Testis (tissue), 3 donors: ENCODE data around the gene RYR3. TPM values are rescaled to one million over a fixed set of nuclear protein-coding genes. Genes with fewer than 3 reads are reported as not detected.

Experiments used
- DNase-seq: peaks from one replicate; pipeline ENCODE4 v3.0.0-alpha.2; 2019
- H3K27ac ChIP-seq, 2 donors: fragments of 200-600 bp; sonication (generic); one replicate each; pipeline ENCODE4 v1.5.1; 2019
- H3K27me3 ChIP-seq: fragments of 200-600 bp; sonication (generic); one replicate; pipeline ENCODE4 v1.5.1; 2019
- H3K36me3 ChIP-seq: fragments of 200-600 bp; sonication (generic); one replicate; pipeline ENCODE4 v1.5.1; 2017; ENCODE audit warnings: low read depth; ENCODE audit errors: missing control alignments
- H3K4me1 ChIP-seq: fragments of 200-600 bp; sonication (generic); one replicate; pipeline ENCODE4 v1.5.1; 2019
- H3K4me3 ChIP-seq, 2 donors: fragments of 200-600 bp; sonication (generic); one replicate each; pipeline ENCODE4 v1.5.1; 2017 to 2019
- H3K9me3 ChIP-seq: fragments of 200-600 bp; sonication (generic); one replicate; pipeline ENCODE4 v1.5.1; 2017
- CTCF ChIP-seq, 3 experiments: fragments of 450-650 bp in 2 of 3; fragments of 200-600 bp in 1 of 3; sonication (generic) in 1 of 3; IDR thresholded peaks; one replicate each; pipeline ENCODE4 v1.5.1; 2016 to 2019; ENCODE audit warnings: antibody characterized with exemption in 3 of 3, mild to moderate bottlenecking in 2 of 3, moderate library complexity in 1 of 3
- POLR2A ChIP-seq: fragments of 450-650 bp; IDR thresholded peaks from one replicate; pipeline ENCODE4 v1.6.1; 2017; ENCODE audit warnings: antibody characterized with exemption, mild to moderate bottlenecking, moderate library complexity
- WGBS, 2 donors: methylation state at CpG; one replicate each; pipeline ENCODE4 v1.1.5; 2018; 5-methylcytosine and 5-hydroxymethylcytosine counted together
- intact Hi-C: fragments of 100-400 bp; cut with DNase I; formaldehyde crosslinking; loops from one replicate; pipeline ENCODE4 v1.15.1; 2023; ENCODE audit warnings: low total_unique reads
- polyA plus RNA-seq: library from polyadenylated mRNA; stranded (reverse); fragments of 350-450 nt; fragmentation: Illumina TruSeq; extraction: RNeasy Lipid Tissue Mini Kit (QIAGEN cat#74804); gene quantifications from one replicate; pipeline ENCODE4 v1.2.3, GENCODE V29; 2014; ENCODE audit warnings: low read depth, low replicate concordance; ENCODE audit not compliant: insufficient read depth
- total RNA-seq, 2 donors: library from RNA; depleted of rRNA; stranded (reverse); fragments of >200 nt; gene quantifications; one replicate each; pipeline ENCODE4 v1.2.3, GENCODE V29; 2016

The RYR3 gene
- total and polyA plus RNA-seq, 3 donors from 2014 or later, result 4.3 to 7.6 (median 4.4) TPM

- H3K4me1 ChIP-seq, result no peaks in the 10 kb centered on the region
- no peak for TF ChIP-seq CTCF (IDR thresholded peaks at IDR 0.05)
- no peak for TF ChIP-seq POLR2A
- H3K27ac ChIP-seq, result no peak overlapping the region
- no peak for DNase-seq
- no peaks in the 10 kb centered on the region for H3K9me3 ChIP-seq
- no peaks in the 10 kb centered on the region for H3K36me3 ChIP-seq
- intact Hi-C loops, result no loop called here
- H3K4me3 ChIP-seq, result no peak overlapping the region
- no peaks in the 10 kb centered on the region for H3K27me3 ChIP-seq
- 92 to 93% methylated on average over 4 of the region's 4 CpGs for WGBS, 2 donors
Measured at GRCh38 chr15:33533197-33533596, 222.4 kb downstream of the RYR3 start.

- Histone ChIP-seq H3K27me3 (no peaks in the 10 kb centered on the region), H3K27ac (peak overlapping the region in 1 of 2 donors; percentile 12), H3K4me3 (no peak overlapping the region), H3K4me1 (no peaks in the 10 kb centered on the region), H3K36me3 (no peaks in the 10 kb centered on the region), H3K9me3 (no peaks in the 10 kb centered on the region)
- WGBS, 2 donors, result 57 to 68% methylated on average over 4 of the region's 4 CpGs
- TF ChIP-seq POLR2A (no peak), CTCF (IDR thresholded peaks at IDR 0.05) (no peak)
- no peak for DNase-seq
- intact Hi-C loops, result no loop called here
Measured at GRCh38 chr15:33534642-33535041, 223.9 kb downstream of the RYR3 start.

- Histone ChIP-seq H3K9me3 (no peaks in the 10 kb centered on the region), H3K4me3 (no peak overlapping the region), H3K27ac (no peak overlapping the region), H3K36me3 (no peaks in the 10 kb centered on the region), H3K27me3 (no peaks in the 10 kb centered on the region), H3K4me1 (no peaks in the 10 kb centered on the region)
- intact Hi-C loops, result no loop called here
- TF ChIP-seq CTCF (IDR thresholded peaks at IDR 0.05) (no peak), POLR2A (no peak)
- WGBS, 2 donors, result 69 to 78% methylated on average over 3 of the region's 3 CpGs
- DNase-seq, result no peak
Measured at GRCh38 chr15:33535135-33535534, 224.4 kb downstream of the RYR3 start.

GRCh38 chr15:33539825-33540573 is 229.2 kb downstream of the RYR3 start:
- intact Hi-C loops, result no loop called here

More at GRCh38 chr15:33539825-33540573, 229.2 kb downstream of the RYR3 start:
- no peaks in the 10 kb centered on the region for H3K27me3 ChIP-seq
- no peak overlapping the region for H3K4me3 ChIP-seq
- H3K9me3 ChIP-seq, result no peaks in the 10 kb centered on the region
- H3K4me1 ChIP-seq, result no peaks in the 10 kb centered on the region
- TF ChIP-seq POLR2A (no peak), CTCF (IDR thresholded peaks at IDR 0.05) (no peak)
- no peaks in the 10 kb centered on the region for H3K36me3 ChIP-seq
- no peak overlapping the region for H3K27ac ChIP-seq
- DNase-seq, result no peak
- 74 to 77% methylated on average over 10 of the region's 10 CpGs for WGBS, 2 donors
